HL-60 (cell line): ENCODE data around the gene IL18R1.

Experiments
- POLR2AphosphoS5 ChIP-seq: IDR thresholded peaks from 2 replicates; pipeline ENCODE4 v1.6.1; 2012; ENCODE audit warnings: low read depth
- TF ChIP-seq, protein P1 (sequence below): IDR thresholded peaks from one replicate; pipeline ENCODE4 v1.5.1; 2011; ENCODE audit warnings: low read length, control low read depth, inconsistent platforms; ENCODE audit not compliant: insufficient read depth

DNA sequence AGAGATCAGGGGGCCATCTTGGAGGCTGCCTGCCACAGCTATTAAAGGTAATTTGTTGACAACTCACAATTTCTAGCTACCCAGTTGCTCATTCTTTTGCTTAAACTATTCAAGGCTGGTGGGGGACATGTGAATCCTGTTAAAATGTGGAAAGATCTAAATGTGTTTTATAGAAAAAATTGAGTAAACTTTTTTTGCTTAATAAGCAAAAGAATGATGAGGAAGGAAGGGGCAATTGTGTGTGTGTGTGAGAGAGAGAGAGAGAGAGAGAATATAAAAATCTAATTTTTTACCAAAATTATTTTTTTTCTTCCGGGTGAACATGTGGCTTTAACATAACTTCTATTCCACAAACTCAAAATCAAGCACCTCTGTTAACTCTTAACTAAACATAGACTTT, 49.5 kb upstream of the IL18R1 start:
- TF ChIP-seq, protein P1, sequence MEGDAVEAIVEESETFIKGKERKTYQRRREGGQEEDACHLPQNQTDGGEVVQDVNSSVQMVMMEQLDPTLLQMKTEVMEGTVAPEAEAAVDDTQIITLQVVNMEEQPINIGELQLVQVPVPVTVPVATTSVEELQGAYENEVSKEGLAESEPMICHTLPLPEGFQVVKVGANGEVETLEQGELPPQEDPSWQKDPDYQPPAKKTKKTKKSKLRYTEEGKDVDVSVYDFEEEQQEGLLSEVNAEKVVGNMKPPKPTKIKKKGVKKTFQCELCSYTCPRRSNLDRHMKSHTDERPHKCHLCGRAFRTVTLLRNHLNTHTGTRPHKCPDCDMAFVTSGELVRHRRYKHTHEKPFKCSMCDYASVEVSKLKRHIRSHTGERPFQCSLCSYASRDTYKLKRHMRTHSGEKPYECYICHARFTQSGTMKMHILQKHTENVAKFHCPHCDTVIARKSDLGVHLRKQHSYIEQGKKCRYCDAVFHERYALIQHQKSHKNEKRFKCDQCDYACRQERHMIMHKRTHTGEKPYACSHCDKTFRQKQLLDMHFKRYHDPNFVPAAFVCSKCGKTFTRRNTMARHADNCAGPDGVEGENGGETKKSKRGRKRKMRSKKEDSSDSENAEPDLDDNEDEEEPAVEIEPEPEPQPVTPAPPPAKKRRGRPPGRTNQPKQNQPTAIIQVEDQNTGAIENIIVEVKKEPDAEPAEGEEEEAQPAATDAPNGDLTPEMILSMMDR, result no peak
- TF ChIP-seq POLR2AphosphoS5, result no peak
